SK-N-SH treated with all-trans-retinoic acid at 6 μM for 48 hours (cell line): ENCODE results near the gene OR4C12.

Source experiments
- GLIS3 ChIP-seq: fragments of 250-450 bp; sonication (Bioruptor Pico); IDR thresholded peaks from 2 replicates; pipeline ENCODE4 v1.5.0; 2020; ENCODE audit warnings: mild to moderate bottlenecking, moderate library complexity
- PPARA ChIP-seq: fragments of 250-450 bp; sonication (Bioruptor Pico); IDR thresholded peaks from 2 replicates; pipeline ENCODE4 v1.5.0; 2020; ENCODE audit warnings: mild to moderate bottlenecking, borderline replicate concordance
- TCF4 ChIP-seq: fragments of 250-450 bp; sonication (Bioruptor Pico); IDR thresholded peaks from 2 replicates; pipeline ENCODE4 v1.8.0; 2021; ENCODE audit warnings: mild to moderate bottlenecking, moderate library complexity, borderline replicate concordance
- TSHZ2 ChIP-seq: fragments of 250-450 bp; sonication (Bioruptor Pico); IDR thresholded peaks from 2 replicates; pipeline ENCODE4 v1.5.0; 2020; ENCODE audit warnings: mild to moderate bottlenecking, moderate library complexity
- ZFP30 ChIP-seq: fragments of 450-650 bp; formaldehyde crosslinking; IDR thresholded peaks from 2 replicates; pipeline ENCODE4 v1.5.0; 2022; ENCODE audit warnings: mild to moderate bottlenecking, moderate library complexity
- TF ChIP-seq, protein P1 (sequence below): fragments of 250-450 bp; sonication (Bioruptor Pico); IDR thresholded peaks from 2 replicates; pipeline ENCODE4 v1.8.0; 2021; ENCODE audit warnings: low read depth, mild to moderate bottlenecking, moderate library complexity, borderline replicate concordance
- TF ChIP-seq, protein P2 (sequence below): fragments of 250-450 bp; sonication (Bioruptor Pico); IDR thresholded peaks from 2 replicates; pipeline ENCODE4 v1.5.1; 2020; ENCODE audit warnings: low read depth, mild to moderate bottlenecking, moderate library complexity
- TF ChIP-seq, protein P3 (sequence below): fragments of 250-450 bp; sonication (Bioruptor Pico); IDR thresholded peaks from 2 replicates; pipeline ENCODE4 v1.5.1; 2021; ENCODE audit warnings: mild to moderate bottlenecking, moderate library complexity

DNA sequence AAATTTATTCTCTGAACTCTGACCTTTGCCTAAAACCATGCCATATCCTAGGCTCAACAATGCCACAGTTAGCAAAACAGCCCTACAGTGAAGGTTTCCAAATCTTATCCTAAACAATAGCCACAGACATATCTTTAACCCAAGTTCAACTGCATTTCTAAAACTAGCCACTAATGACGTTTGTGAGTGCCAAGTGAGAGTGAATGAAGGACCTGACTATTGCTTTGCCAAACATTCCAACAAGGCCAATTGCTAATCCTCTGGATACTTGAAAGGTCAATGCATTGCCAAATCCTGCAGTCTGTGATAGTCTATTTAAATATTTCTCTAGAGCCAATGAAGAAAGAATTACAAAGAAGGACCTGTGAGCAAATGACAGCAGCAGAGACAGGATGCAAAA lies 47.9 kb upstream of the OR4C12 start:
- no peak for TF ChIP-seq PPARA (CRISPR knock-in tag)
- no peak for TF ChIP-seq TCF4 (CRISPR knock-in tag)
- TF ChIP-seq, protein P1, sequence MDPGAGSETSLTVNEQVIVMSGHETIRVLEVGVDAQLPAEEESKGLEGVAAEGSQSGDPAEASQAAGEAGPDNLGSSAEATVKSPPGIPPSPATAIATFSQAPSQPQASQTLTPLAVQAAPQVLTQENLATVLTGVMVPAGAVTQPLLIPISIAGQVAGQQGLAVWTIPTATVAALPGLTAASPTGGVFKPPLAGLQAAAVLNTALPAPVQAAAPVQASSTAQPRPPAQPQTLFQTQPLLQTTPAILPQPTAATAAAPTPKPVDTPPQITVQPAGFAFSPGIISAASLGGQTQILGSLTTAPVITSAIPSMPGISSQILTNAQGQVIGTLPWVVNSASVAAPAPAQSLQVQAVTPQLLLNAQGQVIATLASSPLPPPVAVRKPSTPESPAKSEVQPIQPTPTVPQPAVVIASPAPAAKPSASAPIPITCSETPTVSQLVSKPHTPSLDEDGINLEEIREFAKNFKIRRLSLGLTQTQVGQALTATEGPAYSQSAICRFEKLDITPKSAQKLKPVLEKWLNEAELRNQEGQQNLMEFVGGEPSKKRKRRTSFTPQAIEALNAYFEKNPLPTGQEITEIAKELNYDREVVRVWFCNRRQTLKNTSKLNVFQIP (CRISPR knock-in tag), result no peak
- no peak for TF ChIP-seq GLIS3 (CRISPR knock-in tag)
- TF ChIP-seq, protein P2, sequence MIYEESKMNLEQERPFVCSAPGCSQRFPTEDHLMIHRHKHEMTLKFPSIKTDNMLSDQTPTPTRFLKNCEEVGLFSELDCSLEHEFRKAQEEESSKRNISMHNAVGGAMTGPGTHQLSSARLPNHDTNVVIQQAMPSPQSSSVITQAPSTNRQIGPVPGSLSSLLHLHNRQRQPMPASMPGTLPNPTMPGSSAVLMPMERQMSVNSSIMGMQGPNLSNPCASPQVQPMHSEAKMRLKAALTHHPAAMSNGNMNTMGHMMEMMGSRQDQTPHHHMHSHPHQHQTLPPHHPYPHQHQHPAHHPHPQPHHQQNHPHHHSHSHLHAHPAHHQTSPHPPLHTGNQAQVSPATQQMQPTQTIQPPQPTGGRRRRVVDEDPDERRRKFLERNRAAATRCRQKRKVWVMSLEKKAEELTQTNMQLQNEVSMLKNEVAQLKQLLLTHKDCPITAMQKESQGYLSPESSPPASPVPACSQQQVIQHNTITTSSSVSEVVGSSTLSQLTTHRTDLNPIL (CRISPR knock-in tag), result no peak
- TF ChIP-seq TSHZ2 (CRISPR knock-in tag), result no peak
- TF ChIP-seq, protein P3, sequence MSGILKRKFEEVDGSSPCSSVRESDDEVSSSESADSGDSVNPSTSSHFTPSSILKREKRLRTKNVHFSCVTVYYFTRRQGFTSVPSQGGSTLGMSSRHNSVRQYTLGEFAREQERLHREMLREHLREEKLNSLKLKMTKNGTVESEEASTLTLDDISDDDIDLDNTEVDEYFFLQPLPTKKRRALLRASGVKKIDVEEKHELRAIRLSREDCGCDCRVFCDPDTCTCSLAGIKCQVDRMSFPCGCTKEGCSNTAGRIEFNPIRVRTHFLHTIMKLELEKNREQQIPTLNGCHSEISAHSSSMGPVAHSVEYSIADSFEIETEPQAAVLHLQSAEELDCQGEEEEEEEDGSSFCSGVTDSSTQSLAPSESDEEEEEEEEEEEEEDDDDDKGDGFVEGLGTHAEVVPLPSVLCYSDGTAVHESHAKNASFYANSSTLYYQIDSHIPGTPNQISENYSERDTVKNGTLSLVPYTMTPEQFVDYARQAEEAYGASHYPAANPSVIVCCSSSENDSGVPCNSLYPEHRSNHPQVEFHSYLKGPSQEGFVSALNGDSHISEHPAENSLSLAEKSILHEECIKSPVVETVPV (CRISPR knock-in tag), result no peak
- TF ChIP-seq ZFP30 (CRISPR knock-in tag), result no peak
